Measurements from ENCODE around the gene BAIAP2.

BAIAP2 gene

DNA sequence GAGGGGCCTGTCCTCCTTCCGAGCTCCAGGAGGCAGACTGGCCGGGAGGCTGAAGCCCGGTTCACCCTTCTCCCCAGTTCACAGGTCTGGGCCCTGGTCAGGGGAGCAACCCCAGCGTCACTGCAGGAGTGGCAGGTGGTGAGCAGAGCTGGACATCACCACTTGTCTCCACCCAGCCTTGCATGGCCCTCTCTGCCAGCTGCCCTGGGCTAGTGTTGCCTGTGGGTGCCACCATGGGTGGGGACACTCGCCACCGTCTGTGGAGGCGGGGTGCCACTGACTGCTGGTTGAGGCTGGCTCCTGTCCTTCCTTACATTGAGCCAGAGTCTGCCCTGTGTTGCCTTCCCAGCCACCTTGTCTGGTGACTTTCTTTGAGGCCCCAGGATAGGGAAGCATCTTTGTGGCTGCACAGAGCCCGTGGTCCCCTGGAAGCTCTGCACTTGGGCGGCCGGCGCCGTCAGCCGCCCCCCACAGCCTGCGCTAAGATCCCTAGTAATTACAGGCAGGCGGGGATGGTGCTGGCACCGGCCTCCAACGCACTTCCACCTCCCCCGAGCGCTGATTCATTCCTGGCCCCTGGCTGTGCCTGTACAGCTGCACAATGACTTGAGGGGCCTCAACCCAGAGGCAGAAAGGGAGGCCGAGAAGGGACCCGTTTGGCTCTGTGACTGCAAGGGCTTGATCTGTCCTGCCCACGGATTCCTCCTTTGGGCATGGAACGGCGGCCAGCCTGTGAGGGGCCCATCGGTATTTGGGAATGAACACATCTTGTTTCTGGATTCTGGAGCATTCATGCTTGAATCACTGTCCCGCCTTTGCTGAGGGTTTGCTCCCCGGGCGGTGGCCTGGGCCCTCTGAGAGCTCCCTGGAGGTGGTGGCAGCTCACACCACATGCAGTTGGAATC is 5.2 kb downstream of the BAIAP2 start:
- DNase-seq: no peak

- no peak for DNase-seq
Measured at GRCh38 chr17:81040791-81041337, 5.9 kb downstream of the BAIAP2 start.

DNA sequence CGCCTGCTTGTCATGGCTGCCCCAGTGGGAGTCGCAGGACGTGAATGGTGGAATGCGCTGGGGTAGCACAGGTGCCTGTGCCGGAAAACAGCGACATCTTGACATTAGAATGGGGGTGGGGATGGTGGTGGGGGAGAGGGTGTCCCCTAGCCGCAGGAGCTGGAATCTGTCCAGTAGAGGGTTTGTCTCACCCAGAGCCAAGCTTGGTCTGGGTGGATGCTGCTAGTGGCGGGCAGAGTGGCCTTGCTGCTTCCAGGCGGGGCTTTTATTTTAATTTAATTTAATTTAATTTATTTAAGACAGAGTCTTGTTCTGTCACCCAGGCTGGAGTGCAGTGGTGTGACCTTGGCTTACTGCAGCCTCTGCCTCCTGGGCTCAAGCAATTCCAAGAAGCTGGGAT is 7.7 kb downstream of the BAIAP2 start:
- DNase-seq: no peak

- no peak for DNase-seq
Measured at GRCh38 chr17:81043319-81043724, 8.4 kb downstream of the BAIAP2 start.

- no peak for DNase-seq
Measured at GRCh38 chr17:81043725-81044427, 8.9 kb downstream of the BAIAP2 start.

GRCh38 chr17:81044428-81044763 is 9.4 kb downstream of the BAIAP2 start:
- DNase-seq: no peak

DNA sequence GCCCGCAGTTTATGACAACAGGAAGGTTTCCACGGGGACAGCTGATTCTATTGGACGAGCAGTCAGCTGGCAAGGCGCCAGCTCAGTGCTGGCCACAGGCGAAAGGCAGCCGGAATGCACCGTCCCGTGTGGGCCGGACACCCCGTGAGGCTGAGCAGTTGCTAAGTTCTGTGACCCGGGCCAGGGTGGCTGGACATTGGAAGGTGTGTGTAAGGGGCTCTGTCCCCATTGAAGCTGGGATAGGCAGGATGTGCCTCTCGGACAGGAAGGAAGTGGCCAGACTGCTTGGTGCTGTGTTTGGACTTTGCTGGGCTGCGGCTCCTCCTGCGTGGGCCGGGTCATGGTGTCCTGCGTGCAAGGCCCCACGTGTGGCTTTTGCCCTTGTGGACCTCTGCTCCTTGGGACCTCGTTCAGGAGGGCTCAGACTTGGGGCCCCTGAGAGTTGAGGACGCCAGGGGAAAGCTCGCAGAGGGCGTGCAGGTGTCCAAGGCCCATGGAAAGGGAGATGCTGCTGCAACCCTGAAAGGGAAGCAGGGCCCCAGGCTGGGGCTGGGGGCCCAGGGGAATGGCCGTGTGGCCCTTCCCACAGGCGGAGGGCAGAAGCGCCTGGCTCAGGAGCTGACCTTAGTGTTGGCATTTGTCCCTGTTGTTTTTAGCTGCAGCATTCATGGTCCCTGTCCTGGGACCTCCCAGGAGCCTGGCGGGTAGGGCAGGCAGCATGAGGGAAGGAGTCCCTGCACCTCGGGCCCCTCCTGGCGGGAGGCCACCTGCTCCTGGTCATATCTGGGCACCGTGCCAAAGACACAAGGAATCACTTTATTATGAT is 10.0 kb downstream of the BAIAP2 start:
- peak; percentile 51 for DNase-seq

GRCh38 chr17:81045590-81046095 is 10.7 kb downstream of the BAIAP2 start:
- no peak for DNase-seq

DNA sequence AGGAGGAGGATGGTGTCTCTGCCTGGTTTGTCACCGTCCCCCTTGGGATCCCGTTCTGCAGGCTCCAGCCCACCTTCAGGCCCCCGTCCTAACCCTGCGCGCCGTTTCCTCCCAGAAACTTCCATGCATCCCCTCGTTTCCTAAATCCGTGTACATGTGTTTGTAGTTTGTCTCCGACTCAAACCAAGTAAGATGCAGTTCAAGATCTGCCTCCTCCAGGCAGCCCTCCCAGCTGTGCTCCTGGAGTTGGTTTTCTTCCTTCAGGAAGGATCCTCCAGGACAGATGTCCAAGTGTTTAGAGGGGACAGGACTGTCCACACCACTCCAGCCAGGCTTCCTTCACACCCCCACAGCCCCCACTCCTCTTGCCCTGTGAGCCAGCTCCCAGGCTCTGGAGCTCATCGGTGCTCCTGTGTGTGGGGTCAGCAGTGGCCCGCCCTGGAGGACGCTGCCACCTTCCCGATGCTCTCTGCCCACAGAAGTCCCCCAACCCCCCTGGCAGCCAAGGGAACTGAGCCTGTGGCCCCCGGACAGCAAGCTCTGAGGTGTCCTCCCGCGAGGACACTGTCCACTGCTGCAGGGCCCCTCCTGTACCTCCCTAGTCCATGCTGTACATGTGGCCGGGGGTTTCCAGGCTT is 11.3 kb downstream of the BAIAP2 start:
- no peak for DNase-seq

- DNase-seq: no peak
Measured at GRCh38 chr17:81046770-81047359, 11.9 kb downstream of the BAIAP2 start.

DNA sequence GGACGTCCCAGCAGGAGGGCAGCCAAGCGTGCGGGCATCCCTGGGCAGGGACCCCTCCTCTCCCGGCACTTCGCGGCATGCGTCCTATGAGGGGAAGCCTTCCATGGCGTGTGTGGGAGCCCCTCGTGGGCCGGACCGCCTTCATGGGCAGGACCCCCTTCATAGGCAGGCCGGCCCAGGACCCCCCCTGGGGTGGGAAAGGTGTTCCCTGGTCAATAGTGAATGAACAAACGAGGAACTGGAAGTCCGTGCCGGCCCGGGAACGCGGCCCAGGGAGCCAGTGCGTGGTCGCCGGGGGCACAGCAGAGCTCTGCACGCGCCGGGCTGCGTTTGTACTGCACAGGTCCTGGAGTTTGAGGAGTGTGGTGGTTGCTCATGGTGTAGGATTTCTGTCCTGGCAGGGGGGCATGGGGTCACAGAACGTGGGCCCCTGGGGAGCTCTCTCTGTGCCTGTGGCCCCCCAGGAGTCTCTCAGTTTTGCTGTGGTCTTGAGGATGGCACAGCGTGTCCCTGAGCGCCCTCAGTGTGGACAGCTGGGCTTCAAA is 13.9 kb downstream of the BAIAP2 start:
- DNase-seq: no peak

DNA sequence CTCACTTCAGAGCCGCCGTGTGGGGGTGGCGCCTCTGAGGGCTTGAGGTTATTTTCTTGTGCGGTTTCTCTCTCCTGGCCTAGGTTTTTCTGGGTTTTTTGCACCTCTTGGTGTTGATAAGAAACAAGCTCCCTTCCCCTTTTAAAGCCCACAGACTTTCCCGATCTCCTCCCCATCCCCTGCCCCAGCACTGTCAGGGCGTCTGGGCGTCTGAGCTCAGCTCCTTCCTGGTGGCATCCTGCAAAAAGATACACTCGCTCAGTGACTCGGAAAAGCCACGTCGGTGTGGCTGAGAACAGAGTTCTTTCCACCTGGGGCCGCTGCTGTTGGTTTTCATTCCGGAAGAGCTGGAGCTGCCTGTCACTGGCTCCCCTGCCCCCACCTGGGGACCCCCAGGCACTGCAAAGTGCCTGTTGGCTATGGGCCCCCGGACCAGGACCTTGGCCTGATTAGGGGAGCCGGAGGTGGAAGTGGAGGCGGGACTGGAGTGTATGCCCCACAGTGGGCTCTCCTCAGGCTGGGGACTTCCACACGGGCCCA is 14.5 kb downstream of the BAIAP2 start:
- DNase-seq: no peak

DNA sequence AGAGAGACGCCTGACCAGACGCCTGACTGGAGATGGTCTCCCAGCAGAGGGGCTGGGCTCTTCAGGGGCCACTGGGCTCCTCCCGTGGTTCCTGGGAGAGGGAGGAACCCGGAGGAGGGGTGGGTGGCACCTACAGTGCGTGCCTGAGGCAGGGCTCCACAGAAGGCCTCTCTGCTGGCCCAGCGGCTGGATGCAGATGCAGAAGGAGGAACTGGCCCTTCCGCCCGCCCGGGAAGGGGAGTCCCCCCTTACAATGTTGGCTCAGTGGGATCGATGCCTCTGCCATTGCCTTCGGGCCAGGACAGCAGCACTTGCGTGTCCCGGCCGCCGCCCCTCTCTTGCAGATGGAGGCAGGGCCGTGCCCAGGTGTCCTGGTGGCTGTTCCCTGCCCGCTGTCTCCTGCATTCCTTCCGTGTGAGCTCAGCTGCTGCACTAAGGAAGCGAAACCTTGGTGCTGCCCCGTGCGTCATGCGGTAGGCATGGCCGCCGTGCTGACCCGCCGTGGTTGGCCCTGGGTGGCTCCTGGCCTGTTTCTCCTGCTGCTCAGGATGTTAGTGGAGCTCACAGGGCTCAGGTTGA is 15.1 kb downstream of the BAIAP2 start:
- no peak for DNase-seq

DNA sequence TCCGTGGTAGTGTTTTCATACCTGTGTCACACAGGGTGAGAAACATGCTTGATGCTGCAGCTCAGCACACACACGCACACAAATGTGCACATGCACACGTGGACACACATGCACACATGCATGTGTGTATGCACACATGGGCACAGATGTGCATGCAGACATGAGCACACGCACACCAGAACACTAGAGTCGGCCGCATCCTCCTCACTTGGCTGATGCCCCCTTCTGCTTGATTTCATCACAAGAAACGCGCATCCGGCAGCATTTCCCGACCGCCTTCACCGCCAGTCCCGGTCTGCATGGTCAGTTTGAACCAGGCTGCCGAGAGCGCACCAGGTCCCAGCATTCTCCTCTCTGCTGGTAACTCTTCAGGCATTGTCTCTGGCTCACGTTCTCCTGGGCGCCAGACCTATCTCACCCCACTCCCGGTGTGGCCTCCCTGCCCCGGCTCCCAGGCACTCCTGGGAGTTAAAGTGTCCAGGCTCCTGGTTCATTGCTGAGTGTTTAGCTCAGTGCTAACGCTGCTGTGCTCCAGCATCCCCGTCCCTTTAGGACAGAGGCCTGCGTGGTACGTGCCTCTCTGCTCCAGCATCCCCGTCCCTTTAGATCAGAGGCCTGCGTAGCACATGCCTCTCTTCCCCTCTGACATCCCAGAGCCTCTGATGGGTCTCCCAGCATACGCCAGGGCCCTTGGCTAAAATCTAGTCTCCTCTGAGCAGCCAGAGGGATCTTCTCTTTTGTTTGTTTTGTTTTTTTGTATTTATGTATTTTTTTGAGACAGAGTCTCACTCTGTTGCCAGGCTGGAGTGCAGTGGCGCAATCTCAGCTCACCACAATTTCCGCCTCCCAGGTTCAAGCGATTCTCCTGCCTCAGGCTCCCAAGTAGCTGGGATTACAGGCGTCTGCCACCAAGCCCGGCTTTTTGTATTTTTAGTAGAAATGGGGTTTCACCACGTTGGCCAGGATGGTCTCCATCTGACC is 16.0 kb downstream of the BAIAP2 start:
- no peak for DNase-seq

DNA sequence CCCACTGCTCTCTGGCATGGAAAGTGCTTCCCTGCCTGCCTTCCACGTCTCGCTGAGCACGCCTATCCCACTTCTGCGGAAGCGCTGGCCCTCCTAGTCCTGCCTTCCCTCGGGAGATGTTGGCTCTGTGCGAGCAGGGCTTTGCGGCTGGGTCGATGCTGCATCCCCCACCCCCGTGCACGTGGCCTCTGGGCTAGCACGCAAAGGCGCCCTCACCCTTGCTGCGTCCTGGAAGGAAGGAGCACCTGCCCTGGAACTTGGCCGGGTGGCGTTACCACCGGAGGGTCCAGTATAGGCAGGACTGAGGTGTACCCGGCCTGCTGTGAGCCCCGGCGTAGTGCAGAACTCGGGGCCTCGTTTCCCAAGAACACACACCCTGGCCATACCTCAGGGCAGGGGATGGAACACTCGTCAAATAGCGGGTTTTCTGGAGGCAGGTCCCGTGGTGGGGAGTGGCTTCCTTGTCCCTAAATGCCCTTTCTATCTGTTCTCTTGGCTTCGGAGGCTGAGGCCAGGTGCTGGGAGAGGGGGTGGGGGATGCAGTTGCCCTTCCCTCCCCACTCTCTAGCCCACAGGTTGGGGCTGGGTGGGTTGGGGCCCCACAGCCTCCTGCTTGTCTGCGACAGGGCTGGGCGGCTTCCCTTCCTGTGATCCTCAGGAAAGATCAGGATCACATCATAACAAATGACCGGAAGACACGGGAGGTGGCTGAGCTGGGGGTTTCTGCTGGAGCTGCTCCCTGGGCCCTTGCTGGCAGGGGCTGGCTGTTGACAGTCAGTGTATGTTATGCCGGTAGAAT is 17.4 kb downstream of the BAIAP2 start:
- no peak for DNase-seq

DNA sequence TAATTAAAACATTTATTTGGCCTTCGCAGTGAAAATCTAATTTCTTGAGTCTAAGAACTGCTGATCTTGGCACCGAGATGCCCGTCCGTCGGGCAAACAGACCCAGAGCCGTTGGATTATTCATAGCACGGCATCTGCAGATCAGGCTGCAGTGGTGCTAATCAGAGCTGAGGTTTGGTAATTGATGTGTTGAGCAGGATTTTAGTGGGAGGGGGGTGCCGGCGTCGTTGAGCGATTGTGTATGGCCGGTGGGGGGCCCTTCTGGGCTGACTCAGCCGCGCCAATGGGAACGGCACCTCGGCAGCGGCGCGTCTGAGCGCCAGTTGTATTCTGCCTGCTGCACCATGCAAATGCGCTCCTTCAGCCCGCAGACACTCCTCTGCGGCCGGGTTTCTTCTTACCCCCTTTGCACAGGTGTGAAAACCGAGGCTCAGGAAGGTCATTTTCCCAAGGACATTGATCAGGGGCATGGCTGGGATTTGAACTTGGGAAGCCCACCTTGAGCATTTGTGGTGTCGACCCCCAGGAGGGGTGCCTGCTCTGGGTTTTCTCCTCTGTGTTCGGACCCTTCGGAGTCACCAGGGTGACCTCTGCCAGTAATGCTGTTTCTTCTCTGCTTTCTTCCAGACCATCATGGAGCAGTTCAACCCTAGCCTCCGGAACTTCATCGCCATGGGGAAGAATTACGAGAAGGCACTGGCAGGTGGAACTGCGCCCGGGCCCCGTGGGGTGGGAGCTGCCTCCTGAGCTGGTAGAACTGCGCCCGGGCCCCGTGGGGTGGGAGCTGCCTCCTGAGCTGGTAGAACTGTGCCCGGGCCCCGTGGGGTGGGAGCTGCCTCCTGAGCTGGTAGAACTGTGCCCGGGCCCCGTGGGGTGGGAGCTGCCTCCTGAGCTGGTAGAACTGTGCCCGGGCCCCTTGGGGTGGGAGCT is 18.4 kb downstream of the BAIAP2 start:
- DNase-seq: no peak

DNA sequence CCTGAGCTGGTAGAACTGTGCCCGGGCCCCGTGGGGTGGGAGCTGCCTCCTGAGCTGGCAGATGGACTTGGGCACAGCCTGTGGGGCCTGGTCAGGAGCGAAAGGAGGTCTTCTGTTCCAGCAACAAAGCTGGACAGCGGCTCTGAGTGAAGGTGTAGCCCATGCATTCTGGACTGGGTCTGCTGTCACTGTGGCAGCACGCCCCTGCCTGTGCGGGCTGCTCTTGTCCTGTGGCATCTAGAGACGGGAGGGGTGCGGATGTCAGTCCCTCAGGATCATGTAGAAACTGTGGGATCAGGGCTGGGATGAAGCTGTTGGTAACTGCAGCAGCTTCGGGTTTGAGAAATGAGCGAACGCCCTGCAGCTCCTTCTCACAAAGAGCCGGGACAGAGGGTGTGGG is 19.4 kb downstream of the BAIAP2 start:
- DNase-seq: no peak

DNA sequence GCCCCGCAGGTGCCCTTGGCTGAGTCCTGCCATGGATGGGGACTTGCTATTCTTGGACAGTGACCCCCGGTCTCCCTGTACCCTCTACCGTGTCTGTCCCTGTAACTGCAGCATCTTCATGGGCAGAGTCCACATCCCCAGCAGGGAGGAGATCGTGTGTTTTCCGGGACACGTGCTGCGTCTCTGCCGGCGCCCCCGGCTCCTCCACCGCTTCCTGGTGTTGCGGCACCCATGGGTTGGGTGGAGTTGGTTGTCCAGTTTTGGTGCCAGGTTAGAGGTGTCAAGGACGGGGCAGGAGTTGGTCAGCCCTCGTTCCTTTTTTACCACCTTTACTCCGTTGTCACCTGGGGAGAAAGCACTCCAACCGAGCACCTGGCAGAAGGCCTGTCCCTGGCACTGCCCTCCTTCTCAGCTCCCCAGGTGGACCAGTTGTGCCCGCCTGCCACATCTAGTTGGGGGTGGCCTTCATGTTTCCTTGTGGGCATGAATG is 20.0 kb downstream of the BAIAP2 start:
- DNase-seq: no peak

Measured in NCI-H524 treated with DMSO at 0.1 percent for 48 hours (cell line).